ACC112 (cell line): ENCODE data around the gene AQP12A.

Experiments
- H2AFZ ChIP-seq: fragments of 200-600 bp; sonication (generic); one replicate; pipeline ENCODE4 v1.6.0; 2017; ENCODE audit warnings: antibody characterized with exemption, low read length; ENCODE audit not compliant: unreplicated experiment
- H3K27ac ChIP-seq: fragments of 200-600 bp; sonication (generic); 2 replicates; pipeline ENCODE4 v1.5.1; 2014; ENCODE audit warnings: low read depth, mild to moderate bottlenecking, antibody characterized with exemption, low read length, moderate library complexity
- H3K27me3 ChIP-seq: fragments of 200-600 bp; sonication (generic); 2 replicates; pipeline ENCODE4 v1.6.1; 2014; ENCODE audit warnings: mild to moderate bottlenecking, antibody characterized with exemption, low read length, moderate library complexity, mixed read lengths; ENCODE audit not compliant: insufficient read depth
- H3K36me3 ChIP-seq: fragments of 200-600 bp; sonication (generic); 2 replicates; pipeline ENCODE4 v1.6.1; 2016; ENCODE audit warnings: mild to moderate bottlenecking, antibody characterized with exemption, low read length, moderate library complexity, mixed read lengths; ENCODE audit not compliant: insufficient read depth
- H3K4me1 ChIP-seq: fragments of 200-600 bp; sonication (generic); one replicate; pipeline ENCODE4 v1.6.1; 2016; ENCODE audit warnings: low read length, mixed read lengths; ENCODE audit not compliant: insufficient read depth, unreplicated experiment, control insufficient read depth
- H3K4me3 ChIP-seq: fragments of 200-600 bp; sonication (generic); 2 replicates; pipeline ENCODE4 v1.5.1; 2014; ENCODE audit warnings: mild to moderate bottlenecking, low read depth, low read length
- H3K79me2 ChIP-seq: fragments of 200-600 bp; sonication (generic); one replicate; pipeline ENCODE4 v1.6.0; 2016; ENCODE audit warnings: low read length; ENCODE audit not compliant: control insufficient read depth, unreplicated experiment, insufficient read depth

Gene AQP12A

GRCh38 chr2:240701736-240702639 is 10.3 kb downstream of the AQP12A start:
- H3K4me3 ChIP-seq = no peak overlapping the region
- H3K27ac ChIP-seq = no peak overlapping the region
- no peaks in the 10 kb centered on the region for H3K79me2 ChIP-seq
- no peaks in the 10 kb centered on the region for H3K4me1 ChIP-seq
- H3K36me3 ChIP-seq = no peaks in the 10 kb centered on the region
- no peak overlapping the region for H2AFZ ChIP-seq
- H3K27me3 ChIP-seq = peaks cover 40% of the 10 kb centered on the region

- Histone ChIP-seq H3K4me1 (no peaks in the 10 kb centered on the region), H3K36me3 (no peaks in the 10 kb centered on the region), H2AFZ (no peak overlapping the region), H3K27ac (no peak overlapping the region), H3K79me2 (no peaks in the 10 kb centered on the region), H3K4me3 (no peak overlapping the region), H3K27me3 (peaks cover 47% of the 10 kb centered on the region)
These were observed 11.0 kb downstream of the AQP12A start for GRCh38 chr2:240702640-240703011.

GRCh38 chr2:240703417-240704341 is 12.0 kb downstream of the AQP12A start:
- peaks cover 57% of the 10 kb centered on the region for H3K27me3 ChIP-seq
- no peak overlapping the region for H3K27ac ChIP-seq
- H3K79me2 ChIP-seq = no peaks in the 10 kb centered on the region
- no peaks in the 10 kb centered on the region for H3K36me3 ChIP-seq
- no peak overlapping the region for H2AFZ ChIP-seq
- no peak overlapping the region for H3K4me3 ChIP-seq
- H3K4me1 ChIP-seq = no peaks in the 10 kb centered on the region

- no peak overlapping the region for H3K4me3 ChIP-seq
- no peaks in the 10 kb centered on the region for H3K79me2 ChIP-seq
- H2AFZ ChIP-seq = no peak overlapping the region
- peaks cover 67% of the 10 kb centered on the region for H3K27me3 ChIP-seq
- no peaks in the 10 kb centered on the region for H3K36me3 ChIP-seq
- H3K4me1 ChIP-seq = no peaks in the 10 kb centered on the region
- H3K27ac ChIP-seq = no peak overlapping the region
These were observed 13.0 kb downstream of the AQP12A start for GRCh38 chr2:240704651-240705050.

- no peaks in the 10 kb centered on the region for H3K79me2 ChIP-seq
- no peak overlapping the region for H3K4me3 ChIP-seq
- no peak overlapping the region for H2AFZ ChIP-seq
- peaks cover 70% of the 10 kb centered on the region for H3K27me3 ChIP-seq
- H3K27ac ChIP-seq = no peak overlapping the region
- H3K36me3 ChIP-seq = no peaks in the 10 kb centered on the region
- no peaks in the 10 kb centered on the region for H3K4me1 ChIP-seq
These were observed 13.6 kb downstream of the AQP12A start for GRCh38 chr2:240705204-240705791.

- no peak overlapping the region for H3K4me3 ChIP-seq
- H3K4me1 ChIP-seq = no peaks in the 10 kb centered on the region
- H3K27me3 ChIP-seq = peaks cover 79% of the 10 kb centered on the region
These were observed 15.5 kb downstream of the AQP12A start for GRCh38 chr2:240707043-240707756.

GRCh38 chr2:240707821-240708220 is 16.2 kb downstream of the AQP12A start:
- H3K27ac ChIP-seq = no peak overlapping the region
- no peak overlapping the region for H2AFZ ChIP-seq
- no peaks in the 10 kb centered on the region for H3K36me3 ChIP-seq
- H3K79me2 ChIP-seq = no peaks in the 10 kb centered on the region
- H3K27me3 ChIP-seq = peaks cover 75% of the 10 kb centered on the region
- H3K4me1 ChIP-seq = no peaks in the 10 kb centered on the region
- no peak overlapping the region for H3K4me3 ChIP-seq

More at GRCh38 chr2:240707043-240707756, 15.5 kb downstream of the AQP12A start:
- Histone ChIP-seq H2AFZ (no peak overlapping the region), H3K79me2 (no peaks in the 10 kb centered on the region), H3K36me3 (no peaks in the 10 kb centered on the region), H3K27ac (no peak overlapping the region)

GRCh38 chr2:240708457-240708856 is 16.8 kb downstream of the AQP12A start:
- no peaks in the 10 kb centered on the region for H3K36me3 ChIP-seq
- no peaks in the 10 kb centered on the region for H3K4me1 ChIP-seq
- no peak overlapping the region for H3K27ac ChIP-seq
- H3K79me2 ChIP-seq = no peaks in the 10 kb centered on the region
- H2AFZ ChIP-seq = no peak overlapping the region
- peaks cover 68% of the 10 kb centered on the region for H3K27me3 ChIP-seq
- H3K4me3 ChIP-seq = no peak overlapping the region

- Histone ChIP-seq H3K36me3 (no peaks in the 10 kb centered on the region), H3K79me2 (no peaks in the 10 kb centered on the region)
These were observed 19.6 kb downstream of the AQP12A start for GRCh38 chr2:240711296-240711695.

GRCh38 chr2:240711701-240712100 is 20.0 kb downstream of the AQP12A start:
- H2AFZ ChIP-seq = no peak overlapping the region
- no peaks in the 10 kb centered on the region for H3K36me3 ChIP-seq
- H3K4me3 ChIP-seq = no peak overlapping the region
- no peak overlapping the region for H3K27ac ChIP-seq
- H3K79me2 ChIP-seq = no peaks in the 10 kb centered on the region
- H3K4me1 ChIP-seq = no peaks in the 10 kb centered on the region
- H3K27me3 ChIP-seq = peaks cover 65% of the 10 kb centered on the region

More at GRCh38 chr2:240711296-240711695, 19.6 kb downstream of the AQP12A start:
- H3K4me3 ChIP-seq = no peak overlapping the region
- H3K27ac ChIP-seq = no peak overlapping the region
- H3K4me1 ChIP-seq = no peaks in the 10 kb centered on the region
- H2AFZ ChIP-seq = no peak overlapping the region
- peaks cover 67% of the 10 kb centered on the region for H3K27me3 ChIP-seq
